ENCODE data around the gene SULT2A1.

DNA sequence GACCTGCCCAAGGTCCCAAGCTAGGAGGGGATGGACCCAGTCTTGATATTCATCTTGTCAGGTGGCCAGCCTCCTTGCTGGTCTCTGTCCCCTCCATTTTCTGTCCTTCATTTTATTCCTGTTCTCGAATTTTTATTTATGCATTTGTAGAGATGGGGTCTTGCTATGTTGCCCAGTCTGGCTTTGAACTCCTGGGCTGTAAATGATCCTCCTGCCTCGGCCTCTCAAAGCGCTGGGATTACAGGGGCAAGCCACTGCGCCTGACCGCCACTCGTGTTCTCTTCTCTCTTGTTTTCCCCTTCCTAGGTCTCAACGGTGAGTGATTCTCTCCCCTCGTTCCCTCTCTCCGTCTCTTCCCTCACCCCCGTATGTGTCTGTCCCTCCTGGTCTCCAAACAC is 37.7 kb downstream of the SULT2A1 start:
- no peak for TF ChIP-seq SIN3A (IDR thresholded peaks at IDR 0.05; ENCODE audit: low read depth)
- TF ChIP-seq EZH2 (IDR thresholded peaks at IDR 0.05): no peak
- no peak for TF ChIP-seq ZNF274 (IDR thresholded peaks at IDR 0.05; ENCODE audit: low read depth, low read length)
- TF ChIP-seq, protein P1, sequence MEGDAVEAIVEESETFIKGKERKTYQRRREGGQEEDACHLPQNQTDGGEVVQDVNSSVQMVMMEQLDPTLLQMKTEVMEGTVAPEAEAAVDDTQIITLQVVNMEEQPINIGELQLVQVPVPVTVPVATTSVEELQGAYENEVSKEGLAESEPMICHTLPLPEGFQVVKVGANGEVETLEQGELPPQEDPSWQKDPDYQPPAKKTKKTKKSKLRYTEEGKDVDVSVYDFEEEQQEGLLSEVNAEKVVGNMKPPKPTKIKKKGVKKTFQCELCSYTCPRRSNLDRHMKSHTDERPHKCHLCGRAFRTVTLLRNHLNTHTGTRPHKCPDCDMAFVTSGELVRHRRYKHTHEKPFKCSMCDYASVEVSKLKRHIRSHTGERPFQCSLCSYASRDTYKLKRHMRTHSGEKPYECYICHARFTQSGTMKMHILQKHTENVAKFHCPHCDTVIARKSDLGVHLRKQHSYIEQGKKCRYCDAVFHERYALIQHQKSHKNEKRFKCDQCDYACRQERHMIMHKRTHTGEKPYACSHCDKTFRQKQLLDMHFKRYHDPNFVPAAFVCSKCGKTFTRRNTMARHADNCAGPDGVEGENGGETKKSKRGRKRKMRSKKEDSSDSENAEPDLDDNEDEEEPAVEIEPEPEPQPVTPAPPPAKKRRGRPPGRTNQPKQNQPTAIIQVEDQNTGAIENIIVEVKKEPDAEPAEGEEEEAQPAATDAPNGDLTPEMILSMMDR (IDR thresholded peaks at IDR 0.05 in 2 of 3, conservative IDR thresholded peaks at IDR 0.05 in 1 of 3; ENCODE audit: borderline replicate concordance in 1 of 3, insufficient read depth in 1 of 3, low read depth in 2 of 3, low read length in 2 of 3): no peak
